Colon (tissue), 2 donors: ENCODE results near the gene PPP1R9B.

Experiments used
- FAIRE-seq: peaks from 2 replicates; lab custom pipeline; 2012; peaks lifted over from hg19 to GRCh38; lab: Jason Lieb, UNC
- donor health status: control.
- donor health status: control.

PPP1R9B gene

DNA sequence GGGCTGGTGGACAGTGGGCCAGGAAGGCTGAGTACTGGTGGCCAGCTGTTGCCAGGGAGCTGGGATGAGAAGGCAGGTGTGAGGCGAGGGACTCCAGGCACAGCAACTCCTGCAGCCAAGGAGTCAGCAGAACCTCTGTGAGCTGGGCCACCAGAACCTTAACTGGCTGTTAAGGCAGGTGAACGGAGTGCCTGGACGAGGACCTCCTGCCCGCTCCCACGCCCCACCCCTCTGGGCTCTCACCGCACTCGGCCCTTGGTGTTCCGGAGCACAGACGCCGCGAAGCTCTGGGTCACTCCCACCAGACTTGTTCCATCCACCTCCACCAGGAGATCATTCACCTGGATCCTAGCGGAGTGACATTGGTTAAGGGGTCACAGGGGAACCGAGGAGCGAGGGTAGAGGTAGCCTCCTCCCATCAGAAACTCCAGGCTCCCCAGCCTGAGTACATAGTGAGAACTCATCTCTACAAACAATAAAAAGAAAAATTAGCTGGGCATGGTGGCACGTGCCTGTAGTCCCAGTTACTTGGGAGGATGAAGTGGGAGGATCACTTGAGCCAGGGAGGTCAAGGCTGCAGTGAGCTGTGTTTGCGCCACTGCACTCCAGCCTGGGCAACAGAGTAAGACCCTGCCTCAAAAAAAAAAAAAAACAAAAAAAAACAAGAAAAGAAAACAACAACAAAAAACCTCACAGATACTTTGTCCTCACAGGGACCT is 9.3 kb downstream of the PPP1R9B start:
- no peak for FAIRE-seq

DNA sequence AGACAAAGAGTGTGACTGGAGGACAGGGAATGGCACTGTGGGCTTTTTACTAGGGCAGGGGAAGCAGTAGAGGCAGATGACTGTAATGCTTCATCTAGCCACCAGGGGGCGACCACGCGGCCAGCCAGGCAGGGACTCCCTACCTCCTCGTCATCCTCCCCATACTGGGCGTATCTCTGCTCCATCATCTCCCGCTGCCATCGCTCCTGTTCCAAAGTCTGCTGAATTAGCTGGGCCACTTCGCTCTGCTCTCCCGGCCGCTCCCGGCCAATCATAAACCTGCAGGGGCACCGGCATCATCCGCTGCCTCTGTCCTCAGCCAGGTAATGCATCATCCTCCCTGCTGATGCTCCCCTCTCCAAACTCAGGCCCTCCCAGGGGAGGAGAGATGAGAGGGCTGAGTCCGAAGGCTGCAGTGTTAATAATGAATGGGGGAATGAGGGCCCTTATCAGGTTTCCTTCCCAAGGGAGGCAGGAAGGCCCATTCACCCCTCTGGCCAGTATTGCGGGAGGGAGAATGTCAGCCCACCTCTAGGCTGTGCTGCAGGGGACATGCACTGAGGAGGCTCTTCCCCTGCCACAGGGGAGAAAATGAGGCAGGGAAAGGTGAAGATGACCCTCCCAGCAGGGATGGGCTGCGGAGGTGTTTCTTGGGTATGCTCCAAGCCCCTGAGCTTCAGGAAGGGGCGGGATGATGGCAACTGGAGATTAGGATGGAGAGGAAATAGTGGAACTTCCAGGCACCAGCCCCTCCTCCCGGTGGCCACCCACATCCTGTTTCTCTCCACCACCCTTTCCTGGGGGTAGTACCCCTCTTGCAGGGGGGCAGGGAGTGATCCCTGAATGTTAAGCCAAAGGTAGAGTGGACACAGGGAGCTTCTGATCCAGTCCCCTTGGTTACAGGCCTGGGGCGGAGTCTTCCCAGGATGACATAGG is 10.3 kb downstream of the PPP1R9B start:
- FAIRE-seq: no peak

DNA sequence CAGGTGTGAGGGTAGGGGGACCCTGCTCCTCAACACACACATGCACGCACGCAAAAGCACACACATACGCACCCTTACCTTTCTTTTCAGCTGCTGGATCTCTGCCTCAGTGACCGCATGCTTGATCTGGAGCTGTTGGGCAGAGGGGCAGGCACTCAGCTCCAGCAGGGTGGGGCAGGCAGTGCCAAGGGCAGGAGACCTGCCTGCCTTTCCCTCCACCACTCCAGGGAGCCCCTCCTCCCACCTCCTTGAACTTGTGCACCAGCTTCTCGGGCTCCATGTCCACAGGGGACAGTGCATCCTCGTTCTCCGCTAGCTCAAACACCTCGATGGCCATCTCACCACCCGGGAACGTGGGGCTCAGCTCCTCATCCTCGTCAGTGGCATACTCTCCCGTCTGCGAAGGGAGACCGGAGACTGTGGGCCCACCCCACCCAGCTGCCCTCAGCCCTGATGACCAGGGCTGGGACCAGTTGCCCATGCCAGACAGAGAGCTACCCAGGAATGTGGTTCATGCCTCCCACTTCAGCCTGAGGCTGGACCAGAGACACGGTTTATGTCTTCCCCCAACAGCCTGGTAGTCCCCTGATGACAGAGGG is 11.2 kb downstream of the PPP1R9B start:
- FAIRE-seq: no peak

DNA sequence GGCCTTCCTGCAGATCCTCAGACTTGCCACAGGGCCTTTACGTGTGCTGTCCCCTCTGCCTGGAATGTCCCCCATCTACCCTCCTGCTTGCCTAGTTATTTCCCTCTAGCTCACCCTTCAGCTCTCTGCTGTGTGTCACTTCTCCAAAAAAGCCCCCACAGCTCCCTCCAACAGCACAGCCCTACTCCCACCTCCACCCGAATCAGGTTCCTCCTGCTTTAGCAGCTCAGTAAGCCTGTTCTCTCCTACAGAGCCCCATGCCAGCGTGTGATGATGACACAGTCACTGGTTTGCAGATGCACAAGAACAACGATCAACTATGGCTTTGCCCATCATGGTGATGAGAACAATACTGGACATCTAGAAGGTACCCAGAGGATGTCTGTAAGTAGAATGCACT is 13.4 kb downstream of the PPP1R9B start:
- FAIRE-seq: no peak

DNA sequence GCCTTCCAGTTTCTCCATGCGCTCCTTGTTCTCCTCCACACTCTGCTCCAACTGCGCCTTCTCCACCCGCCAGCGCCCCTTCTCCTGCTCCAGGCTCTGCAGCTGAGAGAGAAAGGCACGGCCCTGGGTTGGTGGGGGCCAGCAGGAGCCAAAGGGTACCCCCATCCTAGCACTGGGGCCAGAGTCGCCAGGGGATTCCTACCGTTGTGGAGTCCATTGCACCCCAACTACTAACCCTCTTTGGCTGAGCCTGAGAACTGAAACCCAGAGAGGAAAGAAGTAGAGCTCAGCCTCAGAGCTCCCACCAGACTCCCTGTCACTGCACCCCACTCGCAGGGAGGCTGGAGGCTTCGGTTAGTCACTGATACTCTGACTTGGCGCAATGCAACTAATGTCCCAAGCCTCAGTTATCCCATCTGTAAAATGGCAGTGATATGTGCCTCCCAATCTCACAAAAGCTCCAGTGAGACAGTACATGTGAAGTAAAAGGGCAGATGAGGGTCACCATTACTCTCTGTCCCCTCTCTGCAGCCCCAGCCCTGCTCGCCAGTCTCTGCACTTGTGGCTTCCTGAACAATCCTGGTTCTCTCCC is 14.3 kb downstream of the PPP1R9B start:
- FAIRE-seq: no peak

DNA sequence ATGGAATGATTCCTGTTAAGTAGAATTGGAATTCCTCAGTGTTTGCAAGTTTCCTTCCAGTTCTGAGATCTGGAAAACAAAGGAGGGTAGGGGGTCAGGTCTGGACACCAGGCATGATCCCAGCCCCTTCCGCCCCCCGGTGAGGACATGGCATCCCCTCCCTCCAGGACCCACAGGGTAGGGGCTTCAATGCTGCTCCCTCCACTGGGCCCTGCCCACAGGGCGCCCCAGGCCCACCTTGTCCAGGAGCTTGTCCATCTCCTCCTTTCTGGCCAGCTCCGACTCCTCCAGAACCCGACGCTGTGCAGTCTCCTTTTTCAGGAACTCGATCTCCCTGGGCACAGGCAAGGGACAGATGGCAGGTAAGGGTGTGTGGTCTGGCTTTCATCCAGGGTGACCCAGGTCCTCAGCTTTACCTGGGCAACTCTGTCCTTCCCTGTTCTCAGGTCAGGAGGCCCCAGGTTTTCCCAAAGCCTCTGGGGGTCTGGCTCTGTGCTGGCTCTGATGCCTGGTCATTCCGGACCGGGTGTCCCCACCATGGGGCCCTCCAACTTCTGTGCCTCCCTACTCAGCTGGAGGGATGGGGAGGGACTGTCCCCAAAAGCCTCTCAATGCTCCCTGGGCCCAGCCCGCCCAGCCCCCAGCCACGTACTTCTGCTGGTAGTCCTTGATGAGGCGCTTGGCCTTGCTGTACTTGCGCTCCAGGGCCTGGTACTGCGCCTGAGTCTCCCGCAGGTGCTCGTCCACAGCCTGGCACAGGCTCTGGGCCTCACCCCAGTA is 15.0 kb downstream of the PPP1R9B start:
- no peak for FAIRE-seq

DNA sequence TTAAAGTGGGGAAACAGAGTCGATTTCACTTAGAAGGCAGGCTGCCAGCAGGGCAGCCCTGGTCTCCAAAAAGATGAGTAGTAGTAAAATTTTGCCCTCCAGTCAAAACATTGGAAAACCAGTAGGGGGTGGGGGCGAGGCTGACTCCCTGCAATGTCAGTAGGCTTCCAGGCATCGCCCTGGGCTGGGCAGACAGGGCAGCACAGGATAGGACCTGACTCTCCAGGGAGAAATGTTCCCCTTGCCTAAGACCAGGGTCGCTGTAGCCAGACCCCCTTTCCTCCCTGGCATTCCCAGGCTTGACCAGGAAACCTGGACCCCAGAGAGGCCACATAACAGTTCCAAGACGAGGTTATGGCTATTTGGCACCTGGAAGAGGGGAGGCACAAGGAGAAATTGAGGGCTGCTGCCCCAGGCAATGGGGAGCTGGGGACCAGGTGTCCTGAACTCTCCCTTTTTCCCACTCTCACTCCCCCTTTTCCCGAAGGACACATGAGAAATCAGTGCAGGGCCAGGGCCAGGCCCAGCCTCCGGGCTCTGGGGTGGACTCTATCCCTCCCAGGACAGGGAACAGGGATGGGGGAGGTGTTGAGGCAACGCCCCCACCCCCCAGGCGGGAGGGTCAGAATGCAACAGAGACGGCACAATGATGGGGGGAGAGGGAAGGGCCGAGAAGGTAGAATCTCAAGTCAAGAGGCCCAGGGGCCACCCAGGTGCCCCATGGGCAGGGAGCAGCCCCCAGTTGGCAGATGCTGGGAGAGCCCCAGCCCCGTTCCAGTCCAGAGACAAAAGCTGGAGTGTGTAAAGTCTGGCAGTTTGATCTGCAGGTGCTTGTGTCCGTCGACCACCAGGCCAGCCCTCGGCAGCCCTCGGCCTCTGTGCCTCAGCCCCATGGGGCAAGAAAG is 16.0 kb downstream of the PPP1R9B start:
- FAIRE-seq: no peak

DNA sequence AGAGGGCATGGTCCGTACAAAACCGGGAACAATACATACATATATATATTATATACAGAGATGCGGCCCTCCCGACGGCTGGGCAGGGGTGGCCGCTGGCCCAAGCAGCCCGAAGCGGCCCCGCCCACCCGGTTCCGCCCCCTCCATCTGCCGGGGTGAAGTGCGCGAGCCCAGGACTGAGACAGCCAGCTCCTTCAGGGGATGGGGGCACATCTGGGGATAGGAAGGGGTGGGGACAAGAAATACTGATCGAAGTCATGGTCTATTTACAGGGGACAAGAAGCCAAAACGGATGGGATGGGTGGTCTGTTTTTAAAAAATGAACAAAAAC is 16.7 kb downstream of the PPP1R9B start:
- no peak for FAIRE-seq

DNA sequence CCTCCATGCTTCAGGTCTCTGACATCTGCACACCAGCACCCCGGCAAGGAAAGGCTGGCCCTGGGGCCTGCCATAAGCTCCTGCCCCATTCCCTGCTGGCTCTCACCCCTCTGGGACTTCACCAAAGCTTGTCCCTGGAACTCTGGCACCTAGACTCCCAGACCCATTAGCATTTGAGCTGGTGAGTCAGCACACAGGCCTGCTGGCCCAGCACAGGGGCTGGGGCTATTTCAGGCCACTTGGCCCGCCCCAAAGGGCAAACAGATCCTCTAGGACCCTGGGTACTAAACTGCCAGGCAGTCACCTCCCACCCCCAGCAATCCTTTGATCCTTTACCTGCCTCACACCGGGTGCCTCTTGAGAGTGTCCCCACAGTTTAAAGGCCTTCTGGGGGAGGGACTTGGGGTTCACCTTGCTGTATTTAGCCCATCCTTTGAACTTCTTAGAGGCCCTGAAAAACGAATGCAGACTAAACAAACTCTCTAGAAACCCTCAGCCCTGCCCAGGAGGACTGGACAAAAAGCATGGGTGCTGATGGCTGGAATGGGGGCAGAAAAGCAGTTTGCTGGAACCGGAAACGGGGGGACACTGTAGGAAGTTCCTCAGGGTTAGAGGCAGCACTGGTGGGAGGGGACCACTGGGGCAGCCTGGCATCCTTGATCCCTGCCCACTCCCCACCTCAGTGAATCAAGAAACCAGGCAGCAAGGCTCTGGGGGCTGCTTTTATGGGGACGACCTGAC is 17.3 kb downstream of the PPP1R9B start:
- FAIRE-seq: no peak

DNA sequence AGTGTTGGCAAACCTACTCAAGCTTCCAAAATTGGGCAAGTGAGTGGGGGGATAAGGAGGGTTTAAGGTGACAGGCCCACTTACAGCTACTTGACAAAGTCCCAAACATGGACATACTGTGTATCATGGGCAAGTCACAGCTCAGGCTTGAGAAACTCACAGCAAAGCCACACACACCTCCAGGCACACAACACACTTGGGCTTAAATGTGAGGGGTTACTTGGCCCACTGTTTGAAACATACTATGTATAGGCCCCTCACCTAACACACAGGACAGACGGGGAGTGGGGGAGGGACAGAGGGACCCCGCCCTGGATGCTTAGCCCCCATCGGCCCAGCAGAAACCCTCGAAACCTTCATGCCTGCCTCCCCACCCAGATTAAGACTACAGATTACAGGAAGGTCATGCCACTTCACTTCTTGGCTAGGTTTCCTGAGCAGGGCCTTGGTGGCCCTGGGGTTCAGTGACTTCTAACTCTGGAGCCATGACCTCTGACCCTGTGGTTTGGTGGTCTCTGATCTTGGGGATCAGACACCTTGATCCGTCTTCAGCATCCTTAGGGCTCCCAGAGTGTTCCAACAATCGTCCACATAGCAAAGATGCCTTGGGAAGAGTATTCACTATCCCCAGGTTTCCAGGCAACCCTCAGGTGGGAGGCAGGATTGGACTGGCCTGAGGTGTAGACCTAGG is 18.2 kb downstream of the PPP1R9B start:
- FAIRE-seq: no peak

DNA sequence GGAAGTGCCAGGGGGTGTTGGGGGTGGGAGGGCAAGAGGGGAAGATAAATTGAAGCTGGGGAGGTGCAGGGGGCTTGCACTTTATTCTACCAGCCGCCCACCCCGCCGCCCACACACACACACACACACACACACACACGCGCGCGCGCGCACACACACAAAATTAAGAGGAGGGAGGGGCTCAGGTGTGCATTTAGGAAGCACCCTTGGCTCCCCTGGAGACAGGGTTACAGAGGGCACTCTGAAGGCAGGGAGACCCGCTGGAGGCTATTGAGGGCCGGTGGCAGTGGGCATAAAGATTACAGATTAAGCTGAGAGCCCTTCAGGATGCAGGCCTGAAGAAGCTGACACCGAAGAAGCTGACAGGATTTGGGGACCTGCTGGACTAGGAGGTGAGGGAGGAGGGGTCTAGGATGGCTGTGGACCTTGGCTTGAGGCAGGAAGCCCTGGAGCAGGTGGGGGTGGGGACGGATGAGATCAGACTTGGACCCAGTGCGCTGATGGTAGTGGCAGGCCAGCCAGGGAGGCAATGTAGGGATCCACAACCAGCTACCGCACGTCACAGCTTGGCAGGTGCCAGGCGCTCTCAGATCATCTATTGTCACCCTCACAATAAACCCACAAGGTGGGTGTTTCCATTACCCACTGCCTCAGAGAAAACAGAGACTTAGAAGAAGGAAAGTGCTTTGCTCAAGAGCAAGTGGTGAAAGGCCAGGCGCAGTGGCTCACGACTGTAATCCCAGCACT is 19.7 kb downstream of the PPP1R9B start:
- FAIRE-seq: no peak

DNA sequence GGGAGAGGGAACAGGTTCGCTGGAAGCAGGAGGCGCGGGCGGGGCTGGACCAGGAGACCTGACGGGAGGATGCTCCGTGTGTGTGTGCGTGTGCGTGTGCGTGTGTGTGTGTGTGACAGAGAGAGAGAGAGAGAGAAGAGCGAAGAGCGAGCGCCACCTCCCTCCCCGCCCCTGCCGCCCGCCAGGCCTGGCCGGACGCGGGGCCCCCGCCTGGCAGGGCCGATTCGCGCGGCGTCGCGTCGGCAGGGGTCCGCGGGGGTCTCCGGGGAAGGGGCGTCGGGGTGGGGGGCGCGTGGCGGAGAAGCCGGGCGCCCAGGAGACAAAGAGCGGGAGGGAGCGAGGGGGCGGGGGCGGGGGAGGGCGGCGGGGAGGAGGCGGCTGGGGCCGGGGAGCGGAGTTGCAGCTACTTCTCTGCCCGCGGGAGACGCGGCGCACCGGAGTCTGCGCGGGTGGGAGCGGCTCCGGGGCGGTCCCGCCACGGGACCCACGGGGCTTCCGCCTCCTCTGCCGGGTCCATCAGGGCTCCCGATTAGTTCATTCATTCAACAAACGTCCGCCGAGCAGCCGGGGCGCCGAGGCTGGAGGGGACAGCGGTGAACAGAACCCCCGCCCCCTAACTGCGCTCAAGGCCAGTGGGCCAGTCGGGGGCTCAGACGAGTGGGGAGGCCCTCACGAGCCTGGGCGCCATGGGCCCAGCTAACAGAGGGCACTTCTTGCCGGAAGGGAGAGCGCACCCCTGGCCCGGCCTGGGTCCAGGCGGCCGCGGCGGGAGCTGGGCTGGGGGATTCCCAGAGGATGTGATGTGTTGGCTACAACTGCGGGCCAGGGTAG is 20.5 kb downstream of the PPP1R9B start, which contains the start of gene SAMD14:
SAMD14 (minus strand) TSS at position 433 of the 831 bp plus-strand sequence. CDS start 5,201 bp downstream, outside the sequence.
- FAIRE-seq: no peak

DNA sequence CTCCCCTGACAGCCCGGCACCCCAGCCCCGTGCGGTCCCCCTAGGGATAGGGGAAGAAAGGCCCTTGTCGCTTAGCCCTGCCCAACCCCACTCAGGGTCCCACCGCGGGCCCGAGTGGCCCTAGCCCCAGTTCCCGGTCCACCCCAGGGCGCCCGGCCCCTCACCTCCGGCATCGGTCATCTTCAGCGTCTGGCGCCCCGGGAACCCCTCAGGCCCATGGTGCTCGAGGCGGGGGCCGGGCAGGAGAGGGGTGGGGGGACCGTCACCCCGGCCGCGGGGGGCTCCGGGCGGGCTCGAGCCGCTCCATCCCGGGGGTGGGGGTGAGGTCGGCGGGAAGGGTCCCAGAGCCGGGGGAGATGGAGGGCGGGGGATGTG is 21.1 kb downstream of the PPP1R9B start:
- FAIRE-seq: no peak

DNA sequence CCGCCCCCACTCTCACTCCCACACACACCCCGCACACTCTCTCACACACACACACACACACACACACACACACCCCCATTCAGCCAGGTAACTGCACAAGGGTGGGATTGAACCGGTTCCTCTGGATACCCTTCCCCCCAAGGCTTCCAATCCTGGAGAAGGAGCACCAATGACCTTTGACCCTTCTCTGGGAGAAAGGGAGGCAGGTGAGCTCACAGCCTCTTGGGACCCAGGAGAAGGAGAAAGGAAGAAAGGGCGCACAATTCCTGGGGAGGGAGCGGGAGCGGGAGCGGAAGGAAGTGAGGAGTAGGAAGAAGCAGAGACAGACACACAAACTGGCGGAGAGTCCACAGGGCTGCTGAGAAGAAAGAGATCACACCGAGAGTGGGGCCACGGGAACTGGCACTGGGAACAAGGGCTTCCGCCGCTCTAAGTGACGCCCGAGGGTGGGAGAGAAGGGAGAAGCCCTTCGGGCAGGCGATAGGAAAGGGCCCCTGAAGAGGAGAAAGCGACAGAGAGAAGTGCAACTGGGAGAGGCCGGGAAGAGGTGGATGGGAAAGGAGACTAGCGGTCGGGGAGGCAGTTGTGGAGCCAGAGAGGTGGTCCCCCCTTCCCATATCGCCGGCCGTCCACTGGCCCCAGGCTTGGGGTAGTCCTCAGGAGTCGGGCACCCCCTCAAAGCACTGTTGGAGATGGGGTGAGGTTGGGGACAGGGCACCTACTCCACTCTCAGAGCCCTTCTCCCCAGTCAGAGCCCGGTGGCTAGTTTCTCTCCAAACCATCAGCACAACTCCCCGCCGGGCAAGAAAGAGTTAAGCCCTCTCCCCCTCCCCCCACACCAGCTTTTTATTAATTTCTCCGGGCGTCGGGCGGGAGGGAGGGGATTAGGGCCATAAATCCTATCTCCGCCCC is 21.8 kb downstream of the PPP1R9B start:
- FAIRE-seq: no peak

DNA sequence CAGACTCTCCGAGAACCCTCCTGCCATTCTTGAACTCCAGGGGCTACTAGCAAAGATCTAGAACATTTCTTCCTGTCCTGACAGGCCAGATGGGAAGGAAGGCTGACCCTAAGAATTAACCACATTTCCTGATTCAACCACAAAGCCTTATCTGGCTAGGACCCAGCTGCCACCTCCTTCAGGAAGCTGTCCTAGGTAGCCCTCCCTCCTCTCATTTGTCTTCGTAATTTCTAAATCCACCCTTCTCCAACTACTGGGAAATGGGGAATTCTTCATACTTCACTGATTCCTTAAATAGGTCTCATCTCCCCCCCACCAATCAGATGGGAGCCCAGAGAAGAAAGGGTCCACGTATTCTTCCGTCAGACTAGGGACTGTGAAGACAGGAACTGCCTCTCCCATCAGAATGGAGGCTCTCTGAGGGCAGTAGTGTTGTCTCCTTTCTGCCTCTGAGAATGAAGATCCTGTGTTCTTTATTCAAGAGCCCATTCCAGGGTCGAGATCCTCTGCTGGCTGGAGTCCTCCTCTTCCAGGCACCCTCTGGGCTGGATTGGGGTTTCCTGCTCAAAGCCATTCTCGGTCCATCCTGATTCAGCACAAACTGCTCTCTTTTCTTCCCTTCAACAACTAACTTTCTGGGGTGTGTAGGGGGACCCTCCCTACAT is 22.6 kb downstream of the PPP1R9B start:
- FAIRE-seq: no peak

DNA sequence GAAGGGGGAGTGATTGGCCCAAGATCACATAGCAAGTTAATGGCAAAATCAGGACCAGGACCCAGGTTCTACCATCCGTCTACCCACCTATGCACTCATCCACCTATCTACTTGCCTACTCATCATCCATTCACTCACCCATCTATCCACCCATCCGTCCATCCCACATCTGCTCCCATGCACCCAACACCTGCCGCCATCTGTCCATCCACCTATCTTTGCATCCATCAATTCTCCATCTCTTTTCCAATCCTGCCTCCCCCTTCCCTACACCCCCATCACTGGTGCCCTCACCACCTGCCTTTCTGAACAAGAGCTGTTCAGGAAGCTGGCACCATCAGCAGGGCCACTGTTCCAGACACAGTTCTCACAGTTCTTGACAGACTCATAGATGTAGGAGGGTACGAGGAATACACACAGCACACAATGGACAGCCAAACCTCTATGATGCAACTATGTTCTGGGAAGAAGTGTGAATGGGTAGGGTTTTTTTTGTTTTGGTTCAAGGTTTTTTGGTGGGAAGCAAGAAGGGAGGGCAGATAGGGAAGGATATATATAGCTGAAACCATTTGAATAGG is 25.0 kb downstream of the PPP1R9B start:
- FAIRE-seq: no peak
